ENCODE measurements around the gene INO80. TPM values are rescaled to one million over a fixed set of nuclear protein-coding genes. Genes with fewer than 3 reads are reported as not detected.
"Not testable (repeated sequence)": the region's sequence is repeated elsewhere in the genome, so short reads cannot be mapped to it uniquely, and the experiment has no call there.

The INO80 gene
- total RNA-seq, 2 experiments from 2014 or later = 23.8 to 28.1 TPM

- DNase-seq; ATAC-seq; CTCF ChIA-PET; H3K9me3 Mint-ChIP-seq (ENCODE audit: insufficient read depth); POLR2A ChIA-PET; H3K27ac Mint-ChIP-seq; H3K4me1 Mint-ChIP-seq (ENCODE audit: low read depth); H3K4me3 Mint-ChIP-seq; H3K36me3 Mint-ChIP-seq (ENCODE audit: low read depth): not testable (repeated sequence)
- H3K27me3 Mint-ChIP-seq (ENCODE audit: low read depth) = peaks cover 13% of the 10 kb centered on the region
Measured at GRCh38 chr15:41135580-41135979, 19.5 kb upstream of the INO80 start.

GRCh38 chr15:41133454-41133853, 17.4 kb upstream of the INO80 start:
- Mint-ChIP-seq H3K4me1 (ENCODE audit: low read depth) (no peaks in the 10 kb centered on the region), H3K9me3 (ENCODE audit: insufficient read depth) (no peaks in the 10 kb centered on the region), H3K4me3 (no peak overlapping the region), H3K27me3 (ENCODE audit: low read depth) (peaks cover 13% of the 10 kb centered on the region), H3K27ac (no peak overlapping the region), H3K36me3 (ENCODE audit: low read depth) (no peaks in the 10 kb centered on the region)
- ChIA-PET CTCF (no interaction called here), POLR2A (no interaction called here)
- DNase-seq (no peak), ATAC-seq (no peak)

- ATAC-seq, CTCF ChIA-PET: not testable (repeated sequence)
Measured at GRCh38 chr15:41132094-41132493, 16.0 kb upstream of the INO80 start.

GRCh38 chr15:41128174-41128902, 12.3 kb upstream of the INO80 start:
- Mint-ChIP-seq H3K36me3 (ENCODE audit: low read depth) (no peaks in the 10 kb centered on the region), H3K27me3 (ENCODE audit: low read depth) (peaks cover 19% of the 10 kb centered on the region), H3K9me3 (ENCODE audit: insufficient read depth) (no peaks in the 10 kb centered on the region), H3K4me1 (ENCODE audit: low read depth) (peaks cover 7% of the 10 kb centered on the region), H3K4me3 (no peak overlapping the region), H3K27ac (no peak overlapping the region)
- ChIA-PET CTCF (no interaction called here), POLR2A (no interaction called here)
- DNase-seq (no peak), ATAC-seq (no peak)

More at GRCh38 chr15:41132094-41132493, 16.0 kb upstream of the INO80 start:
- H3K27ac Mint-ChIP-seq; H3K36me3 Mint-ChIP-seq (ENCODE audit: low read depth); H3K4me3 Mint-ChIP-seq; DNase-seq; H3K4me1 Mint-ChIP-seq (ENCODE audit: low read depth); POLR2A ChIA-PET; H3K9me3 Mint-ChIP-seq (ENCODE audit: insufficient read depth): not testable (repeated sequence)
- peaks cover 13% of the 10 kb centered on the region for H3K27me3 Mint-ChIP-seq (ENCODE audit: low read depth)

- ChIA-PET CTCF (no interaction called here), POLR2A (no interaction called here)
- DNase-seq (peak; percentile 37), ATAC-seq (peak; percentile 53)
- H3K4me1 Mint-ChIP-seq (ENCODE audit: low read depth) = peaks cover 7% of the 10 kb centered on the region
- H3K36me3 Mint-ChIP-seq (ENCODE audit: low read depth) = no peaks in the 10 kb centered on the region
- no peak overlapping the region for H3K4me3 Mint-ChIP-seq
- peak overlapping the region; percentile 60 for H3K27ac Mint-ChIP-seq
- H3K27me3 Mint-ChIP-seq (ENCODE audit: low read depth) = peaks cover 8% of the 10 kb centered on the region
- no peaks in the 10 kb centered on the region for H3K9me3 Mint-ChIP-seq (ENCODE audit: insufficient read depth)
Measured at GRCh38 chr15:41125931-41126642, 10.0 kb upstream of the INO80 start.

- Mint-ChIP-seq H3K36me3 (ENCODE audit: low read depth) (no peaks in the 10 kb centered on the region), H3K4me1 (ENCODE audit: low read depth) (peaks cover 7% of the 10 kb centered on the region), H3K27ac (no peak overlapping the region), H3K9me3 (ENCODE audit: insufficient read depth) (no peaks in the 10 kb centered on the region), H3K27me3 (ENCODE audit: low read depth) (peaks cover 8% of the 10 kb centered on the region), H3K4me3 (no peak overlapping the region)
- ATAC-seq (no peak), DNase-seq (no peak)
- POLR2A ChIA-PET = interaction anchor here (0.7 kb wide), 1 partner anchor 394 kb away, joined by 3 read pairs; no protein-coding TSS in a partner anchor
- CTCF ChIA-PET = no interaction called here
Measured at GRCh38 chr15:41125063-41125669, 9.1 kb upstream of the INO80 start.

GRCh38 chr15:41124058-41124457, 8.0 kb upstream of the INO80 start:
- Mint-ChIP-seq H3K27me3 (ENCODE audit: low read depth) (peaks cover 8% of the 10 kb centered on the region), H3K4me3 (no peak overlapping the region), H3K36me3 (ENCODE audit: low read depth) (no peaks in the 10 kb centered on the region), H3K4me1 (ENCODE audit: low read depth) (peaks cover 10% of the 10 kb centered on the region), H3K9me3 (ENCODE audit: insufficient read depth) (no peaks in the 10 kb centered on the region), H3K27ac (no peak overlapping the region)
- DNase-seq (no peak), ATAC-seq (no peak)
- ChIA-PET POLR2A (no interaction called here), CTCF (no interaction called here)

GRCh38 chr15:41122849-41123248, 6.8 kb upstream of the INO80 start:
- CTCF ChIA-PET = no interaction called here
- no peaks in the 10 kb centered on the region for H3K9me3 Mint-ChIP-seq (ENCODE audit: insufficient read depth)

GRCh38 chr15:41121951-41122350, 5.9 kb upstream of the INO80 start:
- ATAC-seq (no peak), DNase-seq (no peak)
- CTCF ChIA-PET = no interaction called here
- Mint-ChIP-seq H3K36me3 (ENCODE audit: low read depth) (no peaks in the 10 kb centered on the region), H3K9me3 (ENCODE audit: insufficient read depth) (no peaks in the 10 kb centered on the region), H3K27me3 (ENCODE audit: low read depth) (peaks cover 8% of the 10 kb centered on the region), H3K27ac (no peak overlapping the region), H3K4me3 (no peak overlapping the region), H3K4me1 (ENCODE audit: low read depth) (peaks cover 15% of the 10 kb centered on the region)
- POLR2A ChIA-PET = no interaction called here

More at GRCh38 chr15:41122849-41123248, 6.8 kb upstream of the INO80 start:
- no peak for ATAC-seq
- POLR2A ChIA-PET = interaction anchor here (0.6 kb wide), 1 partner anchor 15 kb away, joined by 3 read pairs; no protein-coding TSS in a partner anchor
- no peaks in the 10 kb centered on the region for H3K36me3 Mint-ChIP-seq (ENCODE audit: low read depth)
- H3K27ac Mint-ChIP-seq = no peak overlapping the region
- H3K4me3 Mint-ChIP-seq = no peak overlapping the region
- H3K4me1 Mint-ChIP-seq (ENCODE audit: low read depth) = peaks cover 12% of the 10 kb centered on the region
- DNase-seq = no peak
- peaks cover 8% of the 10 kb centered on the region for H3K27me3 Mint-ChIP-seq (ENCODE audit: low read depth)

GRCh38 chr15:41116962-41117252, 827 bp upstream of the INO80 start:
- CTCF ChIA-PET = interaction anchor here (0.7 kb wide), 2 partner anchors 214 to 302 kb away, joined by 3 read pairs; no protein-coding TSS in a partner anchor
- POLR2A ChIA-PET = interaction anchor here (0.7 to 1.6 kb wide), 4 partner anchors 114 to 422 kb away, joined by 4 to 7 read pairs (median 6); partner anchors contain the start of genes CHP1, NUSAP1, OIP5 and RAD51
- Mint-ChIP-seq H3K4me1 (ENCODE audit: low read depth) (peaks cover 21% of the 10 kb centered on the region), H3K27me3 (ENCODE audit: low read depth) (no peaks in the 10 kb centered on the region), H3K4me3 (peak overlapping the region; percentile 83), H3K36me3 (ENCODE audit: low read depth) (peaks cover 14% of the 10 kb centered on the region), H3K9me3 (ENCODE audit: insufficient read depth) (no peaks in the 10 kb centered on the region), H3K27ac (peak overlapping the region; percentile 93)
- DNase-seq (no peak), ATAC-seq (no peak)

GRCh38 chr15:41115652-41116115, 396 bp downstream of the INO80 start:
- H3K4me3 Mint-ChIP-seq = peak overlapping the region; percentile 83
- ChIA-PET CTCF (interaction anchor here (0.9 to 2.1 kb wide), 2 partner anchors 115 to 221 kb away, joined by 6 to 7 read pairs; partner anchors contain the start of genes CHP1, EXD1 and VPS18), POLR2A (interaction anchor here (0.6 to 1.6 kb wide), 7 partner anchors 45 to 1424 kb away, joined by 3 to 7 read pairs (median 3); partner anchors contain the start of genes CHAC1, CHP1, NUSAP1 and OIP5)
- peaks cover 14% of the 10 kb centered on the region for H3K36me3 Mint-ChIP-seq (ENCODE audit: low read depth)
- peak; percentile 67 for ATAC-seq
- H3K9me3 Mint-ChIP-seq (ENCODE audit: insufficient read depth) = no peaks in the 10 kb centered on the region
- H3K27me3 Mint-ChIP-seq (ENCODE audit: low read depth) = no peaks in the 10 kb centered on the region
- peak overlapping the region; percentile 93 for H3K27ac Mint-ChIP-seq
- peak; percentile 79 for DNase-seq
- H3K4me1 Mint-ChIP-seq (ENCODE audit: low read depth) = peaks cover 21% of the 10 kb centered on the region
